ENCODE measurements around the gene KIF4B. TPM values are rescaled to one million over a fixed set of nuclear protein-coding genes. Genes with fewer than 3 reads are reported as not detected.

KIF4B gene
- total and polyA plus RNA-seq, 2 donors (not counting 3 experiments of a cell fraction or from before 2014, with no cell fraction given): 0.44 TPM; not detected in 1

DNA sequence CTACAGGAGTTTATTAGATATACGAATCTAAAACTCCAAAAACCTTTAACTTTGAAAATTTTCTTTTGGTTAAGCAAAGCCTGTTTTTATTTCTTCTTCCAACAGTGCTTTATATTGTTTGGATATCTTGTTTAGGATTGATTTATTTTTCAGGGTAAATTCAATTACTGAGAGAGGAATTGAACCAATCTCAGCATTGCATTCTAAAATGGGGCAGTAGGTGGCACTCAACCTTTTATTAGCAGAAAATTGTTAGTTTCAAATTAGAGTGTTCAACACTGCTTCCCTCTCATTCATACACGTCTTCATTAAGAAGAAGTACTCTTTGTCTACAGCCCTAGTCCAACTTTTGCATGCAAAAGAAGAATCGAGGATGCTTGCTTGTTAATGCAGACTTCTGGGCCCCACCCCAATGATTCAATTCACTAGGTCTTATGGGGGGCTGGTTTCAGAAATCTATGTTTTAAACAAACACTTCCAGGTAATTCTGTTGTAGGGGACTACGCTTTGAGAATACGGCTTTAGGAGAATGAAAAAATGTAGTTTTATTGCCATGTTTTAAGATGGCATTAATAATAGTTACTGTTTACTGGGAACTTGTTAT is 46.0 kb upstream of the KIF4B start:
- CTCF ChIA-PET: interaction anchor here (0.8 to 6.8 kb wide), 15 partner anchors 12 to 179 kb away, joined by 3 to 191 read pairs (median 6); partner anchors contain the start of gene GEMIN5
- peak overlapping the region in 2 of 3 experiments; percentile 21 to 77 for H3K4me3 ChIP-seq (replicated peaks in 1 of 3; ENCODE audit: insufficient read depth in 1 of 3, low read depth in 1 of 3, low read length in 3 of 3)
- H3K79me2 ChIP-seq (ENCODE audit: control insufficient read depth, insufficient read depth, low read length): peaks cover 28% of the 10 kb centered on the region
- DNase-seq (ENCODE audit: low read depth, low spot score) (peak; percentile 73), FAIRE-seq (no peak)
- H3K9me1 ChIP-seq (replicated peaks; ENCODE audit: control insufficient read depth, extremely low read depth, insufficient read depth, low read length): no peaks in the 10 kb centered on the region
- no peaks in the 10 kb centered on the region for H3K27me3 ChIP-seq (ENCODE audit: control insufficient read depth in 2 of 2, insufficient read depth in 2 of 2, low read length in 2 of 2)
- no peak for TF ChIP-seq FOS (IDR thresholded peaks at IDR 0.05; ENCODE audit: borderline replicate concordance, insufficient read depth, low read length)
- TF ChIP-seq, protein P1, sequence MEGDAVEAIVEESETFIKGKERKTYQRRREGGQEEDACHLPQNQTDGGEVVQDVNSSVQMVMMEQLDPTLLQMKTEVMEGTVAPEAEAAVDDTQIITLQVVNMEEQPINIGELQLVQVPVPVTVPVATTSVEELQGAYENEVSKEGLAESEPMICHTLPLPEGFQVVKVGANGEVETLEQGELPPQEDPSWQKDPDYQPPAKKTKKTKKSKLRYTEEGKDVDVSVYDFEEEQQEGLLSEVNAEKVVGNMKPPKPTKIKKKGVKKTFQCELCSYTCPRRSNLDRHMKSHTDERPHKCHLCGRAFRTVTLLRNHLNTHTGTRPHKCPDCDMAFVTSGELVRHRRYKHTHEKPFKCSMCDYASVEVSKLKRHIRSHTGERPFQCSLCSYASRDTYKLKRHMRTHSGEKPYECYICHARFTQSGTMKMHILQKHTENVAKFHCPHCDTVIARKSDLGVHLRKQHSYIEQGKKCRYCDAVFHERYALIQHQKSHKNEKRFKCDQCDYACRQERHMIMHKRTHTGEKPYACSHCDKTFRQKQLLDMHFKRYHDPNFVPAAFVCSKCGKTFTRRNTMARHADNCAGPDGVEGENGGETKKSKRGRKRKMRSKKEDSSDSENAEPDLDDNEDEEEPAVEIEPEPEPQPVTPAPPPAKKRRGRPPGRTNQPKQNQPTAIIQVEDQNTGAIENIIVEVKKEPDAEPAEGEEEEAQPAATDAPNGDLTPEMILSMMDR (IDR thresholded peaks at IDR 0.05; ENCODE audit: extremely low read depth in 1 of 2, insufficient read depth in 1 of 2, low read depth in 1 of 2, low read length in 2 of 2): peak; percentile 43 to 44
- intact Hi-C loops (cut with micrococcal nuclease): loop anchor here (1.0 kb wide), 2 partner anchors 37 to 61 kb away; no protein-coding TSS in a partner anchor
- dilution Hi-C loops (cut with MboI; ENCODE audit: extremely low pct_ligation_motif_present, low sequenced_read_pairs): no loop called here
- POLR2A ChIA-PET: interaction anchor here (0.6 kb wide), 1 partner anchor 14 kb away, joined by 3 read pairs; no protein-coding TSS in a partner anchor
- H4K20me1 ChIP-seq (replicated peaks; ENCODE audit: control insufficient read depth, extremely low read depth, insufficient read depth, low read length): no peaks in the 10 kb centered on the region
- peaks cover 0 to 4% of the 10 kb centered on the region in 2 experiments for H3K36me3 ChIP-seq (ENCODE audit: control insufficient read depth in 2 of 2, extremely low read depth in 1 of 2, insufficient read depth in 2 of 2, low read length in 2 of 2)
- peak overlapping the region; percentile 87 for H3K27ac ChIP-seq (ENCODE audit: insufficient read depth, low read depth, low read length)
- H3K9me3 ChIP-seq (replicated peaks; ENCODE audit: control insufficient read depth, insufficient read depth, low read length): no peaks in the 10 kb centered on the region
- peaks cover 58% of the 10 kb centered on the region for H3K4me1 ChIP-seq (ENCODE audit: control insufficient read depth, extremely low read depth, insufficient read depth, low read length)
- H3K9ac ChIP-seq (replicated peaks; ENCODE audit: extremely low read depth, insufficient read depth, low read length): peak overlapping the region; percentile 62
- no peak overlapping the region for H2AFZ ChIP-seq (ENCODE audit: low read depth, low read length)
- H3K4me2 ChIP-seq (ENCODE audit: insufficient read depth, low read length): peak overlapping the region; percentile 81
- BruUV-seq (replicated peaks): no TSS peak

DNA sequence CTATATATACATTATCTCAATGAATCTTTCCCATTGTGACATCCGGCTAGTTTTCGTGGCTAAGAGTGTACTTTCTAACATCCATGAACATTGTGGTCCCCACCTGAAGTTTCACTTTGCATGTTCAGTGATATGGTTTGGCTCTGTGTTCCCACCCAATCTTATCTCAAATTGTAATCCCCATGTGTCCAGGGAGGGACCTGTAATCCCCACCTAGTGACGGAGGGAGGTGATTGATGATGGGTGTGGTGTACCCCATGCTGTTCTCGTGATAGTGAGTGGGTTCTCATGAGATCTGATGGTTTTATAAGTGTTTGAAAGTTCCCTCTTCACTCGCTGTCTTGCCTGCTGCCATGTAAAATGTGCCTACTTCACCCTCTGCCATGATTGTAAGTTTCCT is 44.6 kb upstream of the KIF4B start:
- Histone ChIP-seq H3K36me3 (ENCODE audit: control insufficient read depth in 2 of 2, extremely low read depth in 1 of 2, insufficient read depth in 2 of 2, low read length in 2 of 2) (peaks cover 0 to 4% of the 10 kb centered on the region in 2 experiments), H3K4me1 (ENCODE audit: control insufficient read depth, extremely low read depth, insufficient read depth, low read length) (peaks cover 52% of the 10 kb centered on the region), H3K79me2 (ENCODE audit: control insufficient read depth, insufficient read depth, low read length) (peaks cover 21% of the 10 kb centered on the region), H3K27me3 (ENCODE audit: control insufficient read depth in 2 of 2, insufficient read depth in 2 of 2, low read length in 2 of 2) (no peaks in the 10 kb centered on the region), H3K4me2 (ENCODE audit: insufficient read depth, low read length) (no peak overlapping the region), H3K27ac (ENCODE audit: insufficient read depth, low read depth, low read length) (no peak overlapping the region), H2AFZ (ENCODE audit: low read depth, low read length) (no peak overlapping the region), H3K9me1 (replicated peaks; ENCODE audit: control insufficient read depth, extremely low read depth, insufficient read depth, low read length) (no peaks in the 10 kb centered on the region), H3K9me3 (replicated peaks; ENCODE audit: control insufficient read depth, insufficient read depth, low read length) (no peaks in the 10 kb centered on the region), H4K20me1 (replicated peaks; ENCODE audit: control insufficient read depth, extremely low read depth, insufficient read depth, low read length) (no peaks in the 10 kb centered on the region), H3K9ac (replicated peaks; ENCODE audit: extremely low read depth, insufficient read depth, low read length) (no peak overlapping the region), H3K4me3 (replicated peaks in 1 of 3; ENCODE audit: insufficient read depth in 1 of 3, low read depth in 1 of 3, low read length in 3 of 3) (no peak overlapping the region)
- intact Hi-C loops (cut with micrococcal nuclease) (no loop called here), dilution Hi-C loops (cut with MboI; ENCODE audit: extremely low pct_ligation_motif_present, low sequenced_read_pairs) (no loop called here)
- no peak for DNase-seq (ENCODE audit: low read depth, low spot score)
- BruUV-seq (replicated peaks): no TSS peak
- FAIRE-seq: no peak
- POLR2A ChIA-PET: no interaction called here
- CTCF ChIA-PET: interaction anchor here (1.1 to 6.8 kb wide), 10 partner anchors 16 to 59 kb away, joined by 4 to 191 read pairs (median 6); no protein-coding TSS in a partner anchor
- no peak for TF ChIP-seq JUN (IDR thresholded peaks at IDR 0.05; ENCODE audit: borderline replicate concordance, insufficient read depth, insufficient read length, low read depth)
- TF ChIP-seq EZH2 (IDR thresholded peaks at IDR 0.05; ENCODE audit: borderline replicate concordance, low read depth, low read length, severe bottlenecking): no peak
- no peak for TF ChIP-seq POLR2AphosphoS5 (IDR thresholded peaks at IDR 0.05; ENCODE audit: insufficient read depth, low read depth, low read length)
- no peak for TF ChIP-seq POLR2A (IDR thresholded peaks at IDR 0.05; ENCODE audit: low read depth, low read length)
- no peak for TF ChIP-seq MAX (IDR thresholded peaks at IDR 0.05; ENCODE audit: insufficient read depth, insufficient read length)
- TF ChIP-seq FOS (IDR thresholded peaks at IDR 0.05; ENCODE audit: borderline replicate concordance, insufficient read depth, low read length): no peak
- no peak for TF ChIP-seq MYC (IDR thresholded peaks at IDR 0.05; ENCODE audit: low read depth, low read length)
- TF ChIP-seq, protein P1 (IDR thresholded peaks at IDR 0.05; ENCODE audit: extremely low read depth in 1 of 2, insufficient read depth in 1 of 2, low read depth in 1 of 2, low read length in 2 of 2): no peak
- TF ChIP-seq GATA2 (IDR thresholded peaks at IDR 0.05; ENCODE audit: insufficient read depth, insufficient read length, low read depth, low read length): no peak
